HEK293 (cell line): ENCODE measurements around the gene UPK3A.

Experiments used
- CTCF ChIP-seq: fragments of 450-650 bp; formaldehyde crosslinking; IDR thresholded peaks from 2 replicates; pipeline ENCODE4 v1.5.1; 2016; ENCODE audit warnings: missing biosample characterization, missing genetic modification characterization
- EGR2 ChIP-seq: fragments of 450-650 bp; formaldehyde crosslinking; IDR thresholded peaks from 2 replicates; pipeline ENCODE4 v1.5.1; 2016; ENCODE audit warnings: low read depth, missing biosample characterization, missing genetic modification characterization
- GLI2 ChIP-seq: fragments of 450-650 bp; formaldehyde crosslinking; IDR thresholded peaks from 2 replicates; pipeline ENCODE4; 2017; ENCODE audit warnings: missing biosample characterization, missing genetic modification characterization, low read depth, borderline replicate concordance
- INSM2 ChIP-seq: fragments of 450-650 bp; formaldehyde crosslinking; IDR thresholded peaks from 2 replicates; pipeline ENCODE4 v1.5.1; 2016; ENCODE audit warnings: missing biosample characterization, missing genetic modification characterization
- KLF9 ChIP-seq: fragments of 450-650 bp; formaldehyde crosslinking; IDR thresholded peaks from 2 replicates; pipeline ENCODE4 v1.5.1; 2016; ENCODE audit warnings: missing biosample characterization, missing genetic modification characterization, low read depth
- PBX3 ChIP-seq: sonication (generic); formaldehyde crosslinking; IDR thresholded peaks from 2 replicates; pipeline ENCODE4 v1.8.1; 2022; ENCODE audit warnings: mild to moderate bottlenecking, moderate library complexity, missing genetic modification reagents
- SP2 ChIP-seq: fragments of 450-650 bp; formaldehyde crosslinking; IDR thresholded peaks from 2 replicates; pipeline ENCODE4 v1.5.1; 2016; ENCODE audit warnings: missing biosample characterization, missing genetic modification characterization
- WT1 ChIP-seq: fragments of 450-650 bp; formaldehyde crosslinking; IDR thresholded peaks from 2 replicates; pipeline ENCODE4 v1.5.1; 2016; ENCODE audit warnings: missing biosample characterization, missing genetic modification characterization
- YY1 ChIP-seq: fragments of 450-650 bp; formaldehyde crosslinking; IDR thresholded peaks from 2 replicates; pipeline ENCODE4 v1.5.1; 2018; ENCODE audit warnings: missing biosample characterization, missing genetic modification characterization
- YY2 ChIP-seq: fragments of 450-650 bp; formaldehyde crosslinking; IDR thresholded peaks from 2 replicates; pipeline ENCODE4 v1.5.1; 2016; ENCODE audit warnings: missing biosample characterization, missing genetic modification characterization
- ZBTB20 ChIP-seq: fragments of 450-650 bp; formaldehyde crosslinking; IDR thresholded peaks from 2 replicates; pipeline ENCODE4 v1.5.1; 2016; ENCODE audit warnings: missing biosample characterization, missing genetic modification characterization
- ZBTB48 ChIP-seq: fragments of 450-650 bp; formaldehyde crosslinking; IDR thresholded peaks from 2 replicates; pipeline ENCODE4 v1.5.1; 2016; ENCODE audit warnings: missing biosample characterization, missing genetic modification characterization
- ZBTB6 ChIP-seq: fragments of 450-650 bp; formaldehyde crosslinking; IDR thresholded peaks from 2 replicates; pipeline ENCODE4 v1.5.1; 2017; ENCODE audit warnings: missing biosample characterization, missing genetic modification characterization
- ZFHX2 ChIP-seq: fragments of 450-650 bp; formaldehyde crosslinking; conservative IDR thresholded peaks from 2 replicates; pipeline ENCODE4 v1.5.1; 2016; ENCODE audit warnings: missing biosample characterization, missing genetic modification characterization
- ZNF202 ChIP-seq: fragments of 450-650 bp; formaldehyde crosslinking; IDR thresholded peaks from 2 replicates; pipeline ENCODE4 v1.5.1; 2016; ENCODE audit warnings: missing biosample characterization, missing genetic modification characterization, borderline replicate concordance
- ZNF398 ChIP-seq: fragments of 450-650 bp; formaldehyde crosslinking; IDR thresholded peaks from 2 replicates; pipeline ENCODE4 v1.5.1; 2017; ENCODE audit warnings: missing biosample characterization, missing genetic modification characterization
- ZNF580 ChIP-seq: fragments of 450-650 bp; formaldehyde crosslinking; IDR thresholded peaks from 2 replicates; pipeline ENCODE4 v1.5.1; 2016; ENCODE audit warnings: missing biosample characterization, missing genetic modification characterization
- ZNF585B ChIP-seq: fragments of 450-650 bp; formaldehyde crosslinking; IDR thresholded peaks from 2 replicates; pipeline ENCODE4 v1.5.1; 2016; ENCODE audit warnings: missing biosample characterization, missing genetic modification characterization
- ZNF654 ChIP-seq: fragments of 450-650 bp; formaldehyde crosslinking; IDR thresholded peaks from 2 replicates; pipeline ENCODE4 v1.5.1; 2016; ENCODE audit warnings: low read depth, missing biosample characterization, missing genetic modification characterization
- ZNF777 ChIP-seq: fragments of 450-650 bp; formaldehyde crosslinking; IDR thresholded peaks from 2 replicates; pipeline ENCODE4 v1.5.1; 2017; ENCODE audit warnings: missing biosample characterization, missing genetic modification characterization, borderline replicate concordance
- ZSCAN4 ChIP-seq: fragments of 450-650 bp; formaldehyde crosslinking; IDR thresholded peaks from 2 replicates; pipeline ENCODE4 v1.5.1; 2017; ENCODE audit warnings: missing biosample characterization, missing genetic modification characterization
- TF ChIP-seq, protein P1 (sequence below): fragments of 450-650 bp; formaldehyde crosslinking; IDR thresholded peaks from 2 replicates; pipeline ENCODE4 v1.5.1; 2016; ENCODE audit warnings: missing biosample characterization, missing genetic modification characterization
- TF ChIP-seq, protein P2 (sequence below): fragments of 450-650 bp; formaldehyde crosslinking; optimal IDR thresholded peaks from 2 replicates; pipeline ENCODE3; 2016; ENCODE audit warnings: missing biosample characterization, mild to moderate bottlenecking, missing genetic modification characterization
- TF ChIP-seq, protein P3 (sequence below): fragments of 450-650 bp; formaldehyde crosslinking; IDR thresholded peaks from 2 replicates; pipeline ENCODE4 v1.5.1; 2016; ENCODE audit warnings: missing biosample characterization, missing genetic modification characterization

UPK3A gene

GRCh38 chr22:45309422-45310227 lies 24.9 kb downstream of the UPK3A start, which contains the start of gene FAM118A (continued):
- peak; percentile 50; the same call in 1 of the 2 replicates for TF ChIP-seq YY1 (tag by site-specific recombination)
- TF ChIP-seq WT1 (tag by site-specific recombination), result no peak
- TF ChIP-seq SP2, result peak; percentile 80
- no peak for TF ChIP-seq GLI2
- peak; percentile 69; the same call in 1 of the 2 replicates for TF ChIP-seq ZBTB6 (tag by site-specific recombination)
- TF ChIP-seq, protein P1, sequence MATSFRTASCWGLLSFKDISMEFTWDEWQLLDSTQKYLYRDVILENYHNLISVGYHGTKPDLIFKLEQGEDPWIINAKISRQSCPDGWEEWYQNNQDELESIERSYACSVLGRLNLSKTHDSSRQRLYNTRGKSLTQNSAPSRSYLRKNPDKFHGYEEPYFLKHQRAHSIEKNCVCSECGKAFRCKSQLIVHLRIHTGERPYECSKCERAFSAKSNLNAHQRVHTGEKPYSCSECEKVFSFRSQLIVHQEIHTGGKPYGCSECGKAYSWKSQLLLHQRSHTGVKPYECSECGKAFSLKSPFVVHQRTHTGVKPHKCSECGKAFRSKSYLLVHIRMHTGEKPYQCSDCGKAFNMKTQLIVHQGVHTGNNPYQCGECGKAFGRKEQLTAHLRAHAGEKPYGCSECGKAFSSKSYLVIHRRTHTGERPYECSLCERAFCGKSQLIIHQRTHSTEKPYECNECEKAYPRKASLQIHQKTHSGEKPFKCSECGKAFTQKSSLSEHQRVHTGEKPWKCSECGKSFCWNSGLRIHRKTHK (tag by site-specific recombination), result no peak
- TF ChIP-seq ZNF654, result no peak
- TF ChIP-seq ZBTB20 (tag by site-specific recombination), result peak; percentile 52; the same call in 1 of the 2 replicates
- TF ChIP-seq, protein P2, sequence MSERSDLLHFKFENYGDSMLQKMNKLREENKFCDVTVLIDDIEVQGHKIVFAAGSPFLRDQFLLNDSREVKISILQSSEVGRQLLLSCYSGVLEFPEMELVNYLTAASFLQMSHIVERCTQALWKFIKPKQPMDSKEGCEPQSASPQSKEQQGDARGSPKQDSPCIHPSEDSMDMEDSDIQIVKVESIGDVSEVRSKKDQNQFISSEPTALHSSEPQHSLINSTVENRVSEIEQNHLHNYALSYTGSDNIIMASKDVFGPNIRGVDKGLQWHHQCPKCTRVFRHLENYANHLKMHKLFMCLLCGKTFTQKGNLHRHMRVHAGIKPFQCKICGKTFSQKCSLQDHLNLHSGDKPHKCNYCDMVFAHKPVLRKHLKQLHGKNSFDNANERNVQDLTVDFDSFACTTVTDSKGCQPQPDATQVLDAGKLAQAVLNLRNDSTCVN (tag by site-specific recombination), result peak; percentile 91
- TF ChIP-seq PBX3, result peak; percentile 82; the same call in 1 of the 2 replicates
- TF ChIP-seq ZNF202 (tag by site-specific recombination), result no peak
- peak; percentile 17 for TF ChIP-seq ZBTB48
- TF ChIP-seq CTCF, result 0 out of 2 replicates have a peak, but pooled peaks have one; percentile 5
- TF ChIP-seq ZFHX2 (tag by site-specific recombination), result peak; percentile 71
- TF ChIP-seq ZNF580 (tag by site-specific recombination), result peak; percentile 63
- peak; percentile 34; the same call in 1 of the 2 replicates for TF ChIP-seq INSM2 (tag by site-specific recombination)
- no peak for TF ChIP-seq ZNF777 (tag by site-specific recombination)
- peak; percentile 87 for TF ChIP-seq KLF9 (tag by site-specific recombination)
- TF ChIP-seq ZSCAN4 (tag by site-specific recombination), result no peak
- TF ChIP-seq ZNF585B (tag by site-specific recombination), result peak; percentile 17; the same call in 1 of the 2 replicates
- peak; percentile 72; the same call in 1 of the 2 replicates for TF ChIP-seq ZNF398 (tag by site-specific recombination)
- TF ChIP-seq, protein P3, sequence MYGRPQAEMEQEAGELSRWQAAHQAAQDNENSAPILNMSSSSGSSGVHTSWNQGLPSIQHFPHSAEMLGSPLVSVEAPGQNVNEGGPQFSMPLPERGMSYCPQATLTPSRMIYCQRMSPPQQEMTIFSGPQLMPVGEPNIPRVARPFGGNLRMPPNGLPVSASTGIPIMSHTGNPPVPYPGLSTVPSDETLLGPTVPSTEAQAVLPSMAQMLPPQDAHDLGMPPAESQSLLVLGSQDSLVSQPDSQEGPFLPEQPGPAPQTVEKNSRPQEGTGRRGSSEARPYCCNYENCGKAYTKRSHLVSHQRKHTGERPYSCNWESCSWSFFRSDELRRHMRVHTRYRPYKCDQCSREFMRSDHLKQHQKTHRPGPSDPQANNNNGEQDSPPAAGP, result peak; percentile 31; the same call in 1 of the 2 replicates
- TF ChIP-seq YY2, result no peak
- TF ChIP-seq EGR2, result peak; percentile 45
